SK-N-SH treated with all-trans-retinoic acid at 6 μM for 48 hours (cell line): Measurements from ENCODE around the gene ALG9.
"Not testable (repeated sequence)": the region's sequence is repeated elsewhere in the genome, so short reads cannot be mapped to it uniquely, and the experiment has no call there.

ENCODE experiments used
- ATAC-seq: fragments of 200-7000 bp; cut with Tn5 transposase; 3 replicates; pipeline ENCODE4 v1.9.1; 2020; ENCODE audit warnings: mild to moderate bottlenecking, moderate library complexity
- ARNTL ChIP-seq: fragments of 450-650 bp; formaldehyde crosslinking; IDR thresholded peaks from 2 replicates; pipeline ENCODE4 v1.5.0; 2020; ENCODE audit warnings: low read depth, mild to moderate bottlenecking, moderate library complexity, borderline replicate concordance
- BACH2 ChIP-seq: fragments of 250-450 bp; sonication (Bioruptor Pico); IDR thresholded peaks from 2 replicates; pipeline ENCODE4 v1.9.0; 2021; ENCODE audit warnings: mild to moderate bottlenecking, borderline replicate concordance
- CSDC2 ChIP-seq: fragments of 250-450 bp; sonication (Bioruptor Pico); IDR thresholded peaks from 2 replicates; pipeline ENCODE4 v1.5.0; 2020; ENCODE audit warnings: mild to moderate bottlenecking, moderate library complexity
- GLIS3 ChIP-seq: fragments of 250-450 bp; sonication (Bioruptor Pico); IDR thresholded peaks from 2 replicates; pipeline ENCODE4 v1.5.0; 2020; ENCODE audit warnings: mild to moderate bottlenecking, moderate library complexity
- ISL1 ChIP-seq: fragments of 250-450 bp; sonication (Bioruptor Pico); IDR thresholded peaks from 2 replicates; pipeline ENCODE4 v2.1.2; 2022; ENCODE audit warnings: mild to moderate bottlenecking, moderate library complexity
- OSR1 ChIP-seq: fragments of 250-450 bp; sonication (Bioruptor Pico); IDR thresholded peaks from 2 replicates; pipeline ENCODE4 v1.8.0; 2022; ENCODE audit warnings: moderate library complexity, mild to moderate bottlenecking, inconsistent platforms
- RARB ChIP-seq: fragments of 250-450 bp; sonication (Bioruptor Pico); IDR thresholded peaks from 2 replicates; pipeline ENCODE4 v1.8.0; 2021; ENCODE audit warnings: mild to moderate bottlenecking, moderate library complexity
- SNAI2 ChIP-seq: fragments of 250-450 bp; sonication (Bioruptor Pico); IDR thresholded peaks from 2 replicates; pipeline ENCODE4 v1.5.0; 2020; ENCODE audit warnings: mild to moderate bottlenecking, moderate library complexity
- TCF4 ChIP-seq: fragments of 250-450 bp; sonication (Bioruptor Pico); IDR thresholded peaks from 2 replicates; pipeline ENCODE4 v1.8.0; 2021; ENCODE audit warnings: mild to moderate bottlenecking, moderate library complexity, borderline replicate concordance
- ZC3H10 ChIP-seq: fragments of 250-450 bp; sonication (Bioruptor Pico); IDR thresholded peaks from 2 replicates; pipeline ENCODE4 v1.5.1; 2021; ENCODE audit warnings: mild to moderate bottlenecking, moderate library complexity
- ZFP30 ChIP-seq: fragments of 450-650 bp; formaldehyde crosslinking; IDR thresholded peaks from 2 replicates; pipeline ENCODE4 v1.5.0; 2022; ENCODE audit warnings: mild to moderate bottlenecking, moderate library complexity
- ZNF70 ChIP-seq: fragments of 450-650 bp; formaldehyde crosslinking; IDR thresholded peaks from 2 replicates; pipeline ENCODE4 v1.5.0; 2020; ENCODE audit warnings: mild to moderate bottlenecking, moderate library complexity
- ZNF8 ChIP-seq: fragments of 450-650 bp; formaldehyde crosslinking; IDR thresholded peaks from 2 replicates; pipeline ENCODE4 v1.5.0; 2020; ENCODE audit warnings: mild to moderate bottlenecking, moderate library complexity
- TF ChIP-seq, protein P1 (sequence below): fragments of 250-450 bp; sonication (Bioruptor Pico); IDR thresholded peaks from 2 replicates; pipeline ENCODE4 v1.5.0; 2020; ENCODE audit warnings: mild to moderate bottlenecking, moderate library complexity
- TF ChIP-seq, protein P2 (sequence below): fragments of 250-450 bp; sonication (Bioruptor Pico); IDR thresholded peaks from 2 replicates; pipeline ENCODE4 v1.5.1; 2021; ENCODE audit warnings: mild to moderate bottlenecking, moderate library complexity
- TF ChIP-seq, protein P3 (sequence below): fragments of 250-450 bp; sonication (Bioruptor Pico); IDR thresholded peaks from 2 replicates; pipeline ENCODE4 v1.8.0; 2020; ENCODE audit warnings: mild to moderate bottlenecking, moderate library complexity, borderline replicate concordance

ALG9 gene

GRCh38 chr11:111776398-111777093 is 94.8 kb downstream of the ALG9 start:
- TF ChIP-seq ARNTL (CRISPR knock-in tag) (no peak), ISL1 (CRISPR knock-in tag) (no peak), SNAI2 (CRISPR knock-in tag) (no peak), TCF4 (CRISPR knock-in tag) (no peak), GLIS3 (CRISPR knock-in tag) (no peak), ZC3H10 (no peak), ZNF70 (no peak), ZNF8 (CRISPR knock-in tag) (no peak), CSDC2 (CRISPR knock-in tag) (no peak), RARB (no peak), BACH2 (CRISPR knock-in tag) (no peak)
- TF ChIP-seq, protein P1, sequence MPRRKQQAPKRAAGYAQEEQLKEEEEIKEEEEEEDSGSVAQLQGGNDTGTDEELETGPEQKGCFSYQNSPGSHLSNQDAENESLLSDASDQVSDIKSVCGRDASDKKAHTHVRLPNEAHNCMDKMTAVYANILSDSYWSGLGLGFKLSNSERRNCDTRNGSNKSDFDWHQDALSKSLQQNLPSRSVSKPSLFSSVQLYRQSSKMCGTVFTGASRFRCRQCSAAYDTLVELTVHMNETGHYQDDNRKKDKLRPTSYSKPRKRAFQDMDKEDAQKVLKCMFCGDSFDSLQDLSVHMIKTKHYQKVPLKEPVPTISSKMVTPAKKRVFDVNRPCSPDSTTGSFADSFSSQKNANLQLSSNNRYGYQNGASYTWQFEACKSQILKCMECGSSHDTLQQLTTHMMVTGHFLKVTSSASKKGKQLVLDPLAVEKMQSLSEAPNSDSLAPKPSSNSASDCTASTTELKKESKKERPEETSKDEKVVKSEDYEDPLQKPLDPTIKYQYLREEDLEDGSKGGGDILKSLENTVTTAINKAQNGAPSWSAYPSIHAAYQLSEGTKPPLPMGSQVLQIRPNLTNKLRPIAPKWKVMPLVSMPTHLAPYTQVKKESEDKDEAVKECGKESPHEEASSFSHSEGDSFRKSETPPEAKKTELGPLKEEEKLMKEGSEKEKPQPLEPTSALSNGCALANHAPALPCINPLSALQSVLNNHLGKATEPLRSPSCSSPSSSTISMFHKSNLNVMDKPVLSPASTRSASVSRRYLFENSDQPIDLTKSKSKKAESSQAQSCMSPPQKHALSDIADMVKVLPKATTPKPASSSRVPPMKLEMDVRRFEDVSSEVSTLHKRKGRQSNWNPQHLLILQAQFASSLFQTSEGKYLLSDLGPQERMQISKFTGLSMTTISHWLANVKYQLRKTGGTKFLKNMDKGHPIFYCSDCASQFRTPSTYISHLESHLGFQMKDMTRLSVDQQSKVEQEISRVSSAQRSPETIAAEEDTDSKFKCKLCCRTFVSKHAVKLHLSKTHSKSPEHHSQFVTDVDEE (CRISPR knock-in tag): no peak
- TF ChIP-seq, protein P2, sequence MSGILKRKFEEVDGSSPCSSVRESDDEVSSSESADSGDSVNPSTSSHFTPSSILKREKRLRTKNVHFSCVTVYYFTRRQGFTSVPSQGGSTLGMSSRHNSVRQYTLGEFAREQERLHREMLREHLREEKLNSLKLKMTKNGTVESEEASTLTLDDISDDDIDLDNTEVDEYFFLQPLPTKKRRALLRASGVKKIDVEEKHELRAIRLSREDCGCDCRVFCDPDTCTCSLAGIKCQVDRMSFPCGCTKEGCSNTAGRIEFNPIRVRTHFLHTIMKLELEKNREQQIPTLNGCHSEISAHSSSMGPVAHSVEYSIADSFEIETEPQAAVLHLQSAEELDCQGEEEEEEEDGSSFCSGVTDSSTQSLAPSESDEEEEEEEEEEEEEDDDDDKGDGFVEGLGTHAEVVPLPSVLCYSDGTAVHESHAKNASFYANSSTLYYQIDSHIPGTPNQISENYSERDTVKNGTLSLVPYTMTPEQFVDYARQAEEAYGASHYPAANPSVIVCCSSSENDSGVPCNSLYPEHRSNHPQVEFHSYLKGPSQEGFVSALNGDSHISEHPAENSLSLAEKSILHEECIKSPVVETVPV: no peak
- no peak; the same call in 2 of the 3 replicates for ATAC-seq

DNA sequence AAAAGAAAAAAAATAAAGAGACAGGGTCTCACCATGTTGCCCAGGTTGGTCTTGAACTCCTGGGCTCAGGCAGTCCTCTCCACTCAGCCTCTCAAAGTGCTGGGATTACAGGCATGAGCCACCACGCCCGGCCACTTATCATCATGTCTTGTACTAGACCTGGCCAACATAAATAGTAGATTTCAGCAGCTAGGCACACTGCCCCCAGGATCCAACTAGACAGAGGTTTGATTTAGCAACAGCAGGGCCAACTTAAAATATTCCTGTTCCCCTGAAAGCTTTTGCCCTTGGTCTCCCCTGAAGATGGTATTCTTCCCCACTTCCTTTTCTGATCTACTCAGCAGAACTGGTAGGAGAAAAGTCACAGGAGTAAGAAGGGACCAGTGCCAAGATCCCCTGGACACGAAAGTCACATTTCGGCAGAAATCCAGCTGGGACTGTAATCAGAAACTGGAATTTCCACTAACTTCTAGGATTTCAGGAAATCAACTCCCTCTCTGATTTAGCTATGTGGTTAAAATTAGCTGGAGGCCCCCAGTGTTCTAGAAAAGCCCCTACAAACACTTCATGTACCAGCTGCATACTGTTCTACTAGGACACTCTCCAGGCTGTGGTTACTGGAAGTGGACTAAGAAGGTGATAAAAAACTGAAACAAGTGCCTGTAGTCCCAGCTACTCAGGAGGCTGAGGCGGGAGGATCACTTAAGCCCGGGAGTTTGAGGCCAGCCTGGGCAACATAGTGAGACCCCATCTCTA is 96.2 kb downstream of the ALG9 start:
- TF ChIP-seq, protein P3, sequence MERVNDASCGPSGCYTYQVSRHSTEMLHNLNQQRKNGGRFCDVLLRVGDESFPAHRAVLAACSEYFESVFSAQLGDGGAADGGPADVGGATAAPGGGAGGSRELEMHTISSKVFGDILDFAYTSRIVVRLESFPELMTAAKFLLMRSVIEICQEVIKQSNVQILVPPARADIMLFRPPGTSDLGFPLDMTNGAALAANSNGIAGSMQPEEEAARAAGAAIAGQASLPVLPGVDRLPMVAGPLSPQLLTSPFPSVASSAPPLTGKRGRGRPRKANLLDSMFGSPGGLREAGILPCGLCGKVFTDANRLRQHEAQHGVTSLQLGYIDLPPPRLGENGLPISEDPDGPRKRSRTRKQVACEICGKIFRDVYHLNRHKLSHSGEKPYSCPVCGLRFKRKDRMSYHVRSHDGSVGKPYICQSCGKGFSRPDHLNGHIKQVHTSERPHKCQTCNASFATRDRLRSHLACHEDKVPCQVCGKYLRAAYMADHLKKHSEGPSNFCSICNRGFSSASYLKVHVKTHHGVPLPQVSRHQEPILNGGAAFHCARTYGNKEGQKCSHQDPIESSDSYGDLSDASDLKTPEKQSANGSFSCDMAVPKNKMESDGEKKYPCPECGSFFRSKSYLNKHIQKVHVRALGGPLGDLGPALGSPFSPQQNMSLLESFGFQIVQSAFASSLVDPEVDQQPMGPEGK (CRISPR knock-in tag): no peak
- no peak for TF ChIP-seq ARNTL (CRISPR knock-in tag)
- TF ChIP-seq, protein P1 (CRISPR knock-in tag): no peak
- no peak; the same call in 2 of the 3 replicates for ATAC-seq

DNA sequence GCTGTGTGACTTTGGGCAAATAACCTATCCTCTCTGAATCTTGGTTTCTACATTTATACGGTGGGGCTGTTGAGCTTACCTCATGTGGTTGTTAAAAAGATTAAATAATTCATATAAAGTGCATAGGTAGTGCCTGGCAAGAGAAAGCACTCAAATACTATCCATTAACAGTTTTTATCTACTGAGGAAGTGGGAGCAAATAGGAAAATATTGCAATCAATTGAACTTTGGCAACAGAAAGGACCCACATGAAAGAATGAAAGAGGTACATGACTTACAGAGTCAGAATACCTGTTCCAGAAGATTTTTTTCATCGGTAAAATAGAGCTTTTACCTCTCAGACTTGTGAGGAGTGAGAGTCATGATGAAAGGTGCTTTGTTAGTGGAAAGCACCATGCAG is 98.8 kb downstream of the ALG9 start:
- no peak for ATAC-seq
- TF ChIP-seq RARB (no peak), OSR1 (CRISPR knock-in tag) (no peak), ZFP30 (no peak)
- TF ChIP-seq, all 23 proteins: peak for 0

DNA sequence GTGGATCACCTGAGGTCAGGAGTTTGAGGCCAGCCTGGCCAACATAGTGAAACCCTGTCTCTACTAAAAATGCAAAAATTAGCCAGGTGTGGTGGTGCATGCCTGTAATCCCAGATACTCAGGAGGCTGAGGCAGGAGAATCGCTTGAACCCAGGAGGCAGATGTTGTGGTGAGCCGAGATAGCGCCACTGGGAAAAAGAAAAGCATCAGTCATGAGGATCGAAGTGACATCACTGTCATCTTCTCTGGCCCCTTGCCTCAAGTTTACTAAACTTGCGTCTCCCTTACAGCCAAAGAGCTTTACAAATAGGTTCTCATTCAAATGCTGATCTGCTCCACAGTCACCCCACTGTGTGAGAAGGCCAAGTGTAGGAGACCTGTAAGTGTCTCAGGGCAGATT is 100.2 kb downstream of the ALG9 start:
- not testable (repeated sequence) for ATAC-seq
